HUDEP-2 (cell line): ENCODE data around the gene SLC25A38.

ENCODE experiments used
- DNase-seq, 76 experiments: peaks; one replicate each; lab custom pipeline; 2025; ENCODE audit not compliant: unreplicated experiment in 76 of 76; lab: John Stamatoyannopoulos, UW

The SLC25A38 gene

GRCh38 chr3:39428745-39429201 lies 45.6 kb downstream of the SLC25A38 start:
- no peak for DNase-seq

GRCh38 chr3:39429466-39429865 lies 46.3 kb downstream of the SLC25A38 start:
- no peak for DNase-seq

- DNase-seq: no peak
These were observed 49.2 kb downstream of the SLC25A38 start for GRCh38 chr3:39432342-39432741.

GRCh38 chr3:39433642-39434041 lies 50.5 kb downstream of the SLC25A38 start:
- no peak for DNase-seq

- no peak for DNase-seq
These were observed 51.4 kb downstream of the SLC25A38 start for GRCh38 chr3:39434574-39434973.

GRCh38 chr3:39435006-39435748 lies 52.0 kb downstream of the SLC25A38 start:
- DNase-seq: no peak

- no peak for DNase-seq
These were observed 55.7 kb downstream of the SLC25A38 start for GRCh38 chr3:39438880-39439279.

- DNase-seq: no peak
These were observed 57.1 kb downstream of the SLC25A38 start for GRCh38 chr3:39440316-39440715.

- DNase-seq: no peak
These were observed 60.4 kb downstream of the SLC25A38 start for GRCh38 chr3:39443530-39443929.

- DNase-seq: no peak
These were observed 62.8 kb downstream of the SLC25A38 start for GRCh38 chr3:39445927-39446326.

GRCh38 chr3:39446444-39446843 lies 63.3 kb downstream of the SLC25A38 start:
- no peak for DNase-seq
